Neural progenitor cell (in vitro differentiated cells): Measurements from ENCODE around the gene AVP.
"Not testable (repeated sequence)": the region's sequence is repeated elsewhere in the genome, so short reads cannot be mapped to it uniquely, and the experiment has no call there.

Experiments
- EZH2phosphoT487 ChIP-seq: fragments of 200-600 bp; sonication (generic); IDR thresholded peaks from 2 replicates; pipeline ENCODE4 v1.6.1; 2017; ENCODE audit warnings: antibody characterized with exemption
- TF ChIP-seq, protein P1 (sequence below): fragments of 200-600 bp; sonication (generic); IDR thresholded peaks from 2 replicates; pipeline ENCODE4 v1.5.1; 2017; ENCODE audit warnings: antibody characterized with exemption, mild to moderate bottlenecking

GRCh38 chr20:3124163-3124562 is 39.6 kb upstream of the AVP start:
- TF ChIP-seq, protein P1, sequence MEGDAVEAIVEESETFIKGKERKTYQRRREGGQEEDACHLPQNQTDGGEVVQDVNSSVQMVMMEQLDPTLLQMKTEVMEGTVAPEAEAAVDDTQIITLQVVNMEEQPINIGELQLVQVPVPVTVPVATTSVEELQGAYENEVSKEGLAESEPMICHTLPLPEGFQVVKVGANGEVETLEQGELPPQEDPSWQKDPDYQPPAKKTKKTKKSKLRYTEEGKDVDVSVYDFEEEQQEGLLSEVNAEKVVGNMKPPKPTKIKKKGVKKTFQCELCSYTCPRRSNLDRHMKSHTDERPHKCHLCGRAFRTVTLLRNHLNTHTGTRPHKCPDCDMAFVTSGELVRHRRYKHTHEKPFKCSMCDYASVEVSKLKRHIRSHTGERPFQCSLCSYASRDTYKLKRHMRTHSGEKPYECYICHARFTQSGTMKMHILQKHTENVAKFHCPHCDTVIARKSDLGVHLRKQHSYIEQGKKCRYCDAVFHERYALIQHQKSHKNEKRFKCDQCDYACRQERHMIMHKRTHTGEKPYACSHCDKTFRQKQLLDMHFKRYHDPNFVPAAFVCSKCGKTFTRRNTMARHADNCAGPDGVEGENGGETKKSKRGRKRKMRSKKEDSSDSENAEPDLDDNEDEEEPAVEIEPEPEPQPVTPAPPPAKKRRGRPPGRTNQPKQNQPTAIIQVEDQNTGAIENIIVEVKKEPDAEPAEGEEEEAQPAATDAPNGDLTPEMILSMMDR, result not testable (repeated sequence)
- TF ChIP-seq EZH2phosphoT487, result not testable (repeated sequence)
